HG03432 (cell line): ENCODE results near the gene PROSER3.
"Not testable (repeated sequence)": the region's sequence is repeated elsewhere in the genome, so short reads cannot be mapped to it uniquely, and the experiment has no call there.

Source experiments
- ATAC-seq: cut with Tn5 transposase; IDR thresholded peaks from one replicate; pipeline ENCODE4 v1.9.1; 2021; ENCODE audit warnings: mild to moderate bottlenecking, moderate library complexity; ENCODE audit not compliant: unreplicated experiment

The PROSER3 gene

DNA sequence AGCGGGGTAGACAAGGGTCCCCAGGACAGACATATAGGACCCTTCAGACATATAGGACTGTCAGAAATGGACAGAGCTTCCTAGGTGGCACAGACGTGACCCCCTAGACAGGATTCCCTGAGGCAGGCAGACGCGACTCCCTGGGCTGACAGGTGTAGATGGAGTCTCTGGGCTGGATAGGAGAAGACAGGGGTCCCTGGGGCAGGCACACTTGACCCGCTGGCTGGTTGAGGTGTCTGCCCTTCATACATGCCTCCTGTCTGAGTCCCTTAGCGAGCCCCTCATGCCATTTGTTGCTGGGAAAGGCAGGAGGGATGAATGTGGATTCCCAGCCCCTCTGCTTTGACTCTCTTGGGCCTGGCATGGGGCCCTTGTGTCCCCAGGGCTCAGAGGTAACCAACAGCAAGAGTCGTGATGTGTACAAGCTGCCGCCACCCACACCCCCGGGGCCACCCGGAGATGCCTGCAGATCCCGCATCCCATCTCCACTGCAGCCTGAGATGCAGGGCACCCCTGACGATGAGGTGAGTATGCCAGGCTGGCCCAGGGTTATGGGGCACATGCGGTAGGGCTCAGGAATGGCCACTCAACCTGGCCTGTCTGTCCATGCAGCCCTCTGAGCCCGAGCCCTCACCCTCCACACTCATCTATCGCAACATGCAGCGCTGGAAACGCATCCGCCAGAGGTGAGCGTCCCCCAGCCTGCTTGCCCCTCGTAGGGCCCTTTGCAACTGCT, 4.2 kb upstream of the PROSER3 start:
- no peak for ATAC-seq

DNA sequence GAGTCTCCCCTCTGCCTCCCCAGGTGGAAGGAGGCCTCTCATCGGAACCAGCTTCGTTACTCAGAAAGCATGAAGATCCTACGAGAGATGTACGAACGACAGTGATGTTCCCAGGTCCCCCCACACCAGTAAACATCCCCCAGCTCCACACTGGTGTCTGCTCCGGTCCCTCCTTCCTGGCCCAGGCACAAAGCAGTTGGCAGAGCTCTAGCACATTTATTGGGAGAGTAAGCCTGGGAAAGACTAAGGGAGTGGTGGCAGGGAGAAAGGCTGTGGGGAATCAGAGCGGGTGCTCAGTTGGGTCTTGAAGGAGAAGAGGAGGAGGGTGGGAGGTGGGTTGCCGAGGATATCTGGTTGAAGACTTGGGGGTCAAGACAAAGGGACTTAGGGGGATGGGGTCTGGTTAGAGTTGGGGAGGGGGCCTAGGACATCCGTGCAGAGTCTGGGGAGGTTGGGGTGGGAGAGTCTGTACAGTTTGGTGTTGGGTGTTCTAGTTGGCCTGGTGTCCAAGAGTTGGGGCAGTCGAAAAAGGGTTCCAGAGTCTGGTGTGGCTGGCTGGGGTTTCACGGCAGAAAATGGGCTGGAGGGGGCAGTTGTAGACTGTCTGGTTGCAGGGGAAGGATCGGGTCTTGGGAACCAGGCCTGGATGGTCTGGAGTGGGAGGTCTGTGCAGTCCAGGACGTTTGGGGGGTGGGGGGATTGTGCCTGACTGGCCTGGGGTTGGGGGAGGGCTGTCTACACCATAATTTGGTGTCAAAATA, 3.4 kb upstream of the PROSER3 start:
- ATAC-seq: no peak

DNA sequence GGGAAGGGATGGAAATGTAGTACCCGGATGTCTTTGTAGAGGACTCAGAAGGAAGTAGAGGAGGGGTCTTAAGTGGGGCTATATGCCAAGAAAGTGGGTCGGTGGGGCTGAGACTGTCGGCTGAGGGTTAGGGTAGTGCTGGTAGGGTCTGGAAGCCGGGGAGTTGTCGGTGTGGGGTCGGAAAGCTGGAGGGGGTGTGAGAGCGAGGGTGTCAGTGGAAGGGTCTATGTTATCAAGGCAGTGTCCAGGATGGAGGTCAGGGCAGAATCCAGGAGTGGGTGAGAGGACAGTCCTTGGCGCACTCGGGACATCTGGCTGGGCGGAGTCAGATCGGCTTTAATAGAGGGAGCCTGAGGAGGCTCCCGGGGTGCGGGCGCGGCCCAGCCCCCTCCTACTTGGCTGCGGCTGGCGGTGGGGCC, 2.8 kb upstream of the PROSER3 start:
- no peak for ATAC-seq

DNA sequence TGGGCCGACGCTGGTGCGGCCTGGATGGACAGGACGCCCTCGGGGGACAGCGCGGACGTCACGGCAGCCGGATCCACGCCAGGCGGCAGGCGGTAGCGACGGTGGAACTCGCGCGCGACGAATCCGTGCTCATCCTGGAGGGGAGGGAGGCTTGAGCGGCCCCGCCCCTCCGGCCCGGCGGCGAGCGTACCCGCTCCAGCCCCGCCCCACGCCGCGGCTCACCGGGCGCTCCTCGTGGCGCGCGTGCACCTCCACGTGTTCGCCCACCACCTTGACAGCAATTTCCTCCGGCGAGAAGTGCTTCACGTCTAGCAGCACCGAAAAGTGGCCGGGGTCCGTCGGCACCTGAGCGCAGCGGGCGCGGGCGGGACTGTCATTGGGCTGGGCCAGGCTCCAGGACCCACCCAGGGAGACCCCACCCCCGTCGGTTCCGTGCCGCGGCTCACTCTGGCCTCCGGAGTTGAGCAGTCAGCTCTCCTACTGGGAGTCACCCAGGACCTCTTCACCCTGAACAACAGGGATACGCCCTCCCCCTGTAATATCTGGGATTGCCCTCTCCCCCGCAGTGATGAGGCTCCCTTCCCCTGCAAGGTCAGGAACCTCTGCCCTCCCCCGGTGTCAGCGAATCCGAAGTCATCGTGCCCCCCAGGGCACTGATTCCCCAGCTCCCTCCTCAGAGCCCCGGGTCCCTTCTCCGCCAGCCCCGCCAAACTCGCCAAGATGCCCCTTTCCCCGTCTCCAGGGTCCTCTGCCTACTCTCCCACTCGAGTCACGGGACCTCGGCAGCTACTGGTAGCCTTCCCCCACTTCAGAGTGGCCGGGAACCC, 2.2 kb upstream of the PROSER3 start:
- ATAC-seq: no peak

DNA sequence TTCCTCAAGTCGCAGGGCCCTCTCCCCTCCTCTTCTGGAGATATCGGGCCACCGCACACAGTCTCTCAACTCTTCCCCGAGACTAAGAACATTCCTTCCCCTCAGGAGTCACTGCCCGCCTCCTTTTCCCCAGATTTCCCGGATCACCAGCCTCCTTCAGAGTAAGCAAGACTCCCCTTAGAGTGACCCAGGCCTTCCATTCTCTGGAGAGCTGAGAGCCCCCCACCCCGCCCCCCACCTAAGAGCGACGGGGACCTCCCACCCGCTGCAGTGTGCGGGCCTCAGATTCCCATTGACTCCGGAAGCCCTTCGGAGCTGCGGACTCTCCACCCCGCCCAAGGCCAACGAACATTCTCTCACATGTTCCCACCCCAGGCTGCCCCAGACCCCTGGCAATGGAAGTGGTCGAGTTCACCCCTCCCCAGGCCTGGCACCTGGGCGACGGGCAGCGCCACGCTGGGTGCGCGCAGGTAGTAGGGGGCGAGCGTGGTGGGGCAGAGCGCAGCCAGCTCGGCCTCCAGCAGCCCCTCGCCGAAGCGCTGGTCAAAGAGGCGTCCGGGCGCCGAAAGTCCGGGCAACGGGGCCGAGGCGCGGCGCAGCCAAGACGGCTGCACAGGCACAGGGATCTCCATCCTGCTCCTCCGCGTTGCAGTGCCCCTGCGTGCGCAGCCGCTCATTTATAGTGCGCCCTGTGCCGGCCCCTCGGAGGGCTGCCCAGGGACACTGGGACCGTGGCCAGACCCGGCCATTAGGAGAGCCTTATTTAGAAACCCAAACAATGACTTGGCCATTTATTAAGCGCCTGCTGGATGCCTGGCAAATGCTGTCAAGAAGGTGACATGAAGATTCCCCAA, 1.4 kb upstream of the PROSER3 start, which contains the start of gene HSPB6:
Gene HSPB6 (minus strand): TSS at position 653 of the 854 bp plus-strand sequence. CDS start 21 bp downstream, at position 632.
- ATAC-seq: no peak

DNA sequence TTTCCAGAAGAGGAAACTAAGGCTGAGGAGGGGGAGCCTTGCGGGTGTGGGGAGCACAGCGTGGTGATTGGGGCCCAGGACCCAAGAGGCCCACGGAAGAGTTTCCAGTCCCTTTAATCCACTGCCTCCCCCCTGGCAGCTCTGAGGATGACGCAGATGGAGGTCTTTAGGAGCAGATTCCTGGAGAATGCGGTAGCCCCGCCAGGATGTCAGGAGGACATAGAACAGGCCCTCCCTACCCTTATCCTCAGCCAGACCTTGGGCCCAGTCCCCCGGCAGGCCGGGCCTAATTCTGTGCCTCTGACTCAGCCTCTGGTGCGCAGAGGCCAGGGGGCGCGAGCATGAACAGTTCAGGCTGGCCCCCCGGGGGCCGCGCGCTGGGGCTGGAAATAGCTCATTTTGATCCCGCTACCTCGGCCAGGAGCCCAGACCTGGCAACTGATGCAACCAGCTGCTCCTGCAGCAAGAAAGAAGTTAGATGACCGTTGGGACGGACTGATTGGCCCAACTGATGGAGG, 686 bp upstream of the PROSER3 start:
- peak; percentile 9 for ATAC-seq

DNA sequence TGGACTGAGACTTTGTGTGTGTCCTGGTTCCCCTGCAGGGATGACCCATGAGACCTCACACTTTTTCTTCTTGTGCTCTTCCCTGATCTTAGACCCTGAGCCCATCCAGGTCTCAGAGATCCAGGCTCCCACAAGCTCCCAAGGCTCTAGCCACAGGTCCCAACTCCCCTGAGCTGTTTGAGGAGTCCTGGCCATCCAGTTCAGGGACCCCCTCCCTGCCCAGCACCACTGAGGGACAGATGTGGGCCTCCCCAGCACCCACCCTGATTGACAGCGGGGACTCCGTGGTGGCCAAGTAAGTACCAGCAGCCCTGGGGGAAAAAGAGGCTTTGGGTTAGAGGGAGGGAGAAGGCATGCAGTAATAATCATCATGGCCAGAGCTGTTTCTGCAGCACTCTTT, 1.7 kb downstream of the PROSER3 start:
- no peak for ATAC-seq

DNA sequence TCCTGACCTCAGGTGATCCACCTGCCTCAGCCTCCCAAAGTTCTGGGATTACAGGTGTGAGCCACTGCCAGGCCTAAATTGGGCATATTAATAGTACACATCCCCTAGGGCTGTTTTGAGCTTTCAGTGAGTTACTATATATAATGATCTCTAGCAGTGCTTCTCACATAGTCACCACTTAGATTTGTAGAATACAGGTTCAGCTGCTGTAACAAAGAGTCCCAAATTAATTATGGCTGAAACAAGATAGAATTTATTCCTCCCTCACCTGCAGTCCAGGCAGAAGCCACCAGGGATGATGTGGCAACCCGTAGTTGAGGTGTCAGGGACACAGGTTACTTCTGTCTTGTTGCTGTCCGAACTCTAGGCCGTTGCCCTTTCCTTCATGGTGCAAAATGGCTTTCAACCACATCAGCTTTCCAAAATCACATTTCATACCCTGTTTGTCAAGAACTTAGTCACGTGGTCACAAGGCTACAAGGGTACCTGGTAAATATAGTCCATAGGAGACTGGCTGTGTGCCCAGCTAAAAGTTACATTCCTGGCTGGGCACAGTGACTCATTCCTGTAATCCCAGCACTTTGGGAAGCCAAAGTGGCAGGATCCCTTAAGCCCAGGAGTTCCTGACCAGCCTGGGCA, 2.9 kb downstream of the PROSER3 start:
- no peak for ATAC-seq

DNA sequence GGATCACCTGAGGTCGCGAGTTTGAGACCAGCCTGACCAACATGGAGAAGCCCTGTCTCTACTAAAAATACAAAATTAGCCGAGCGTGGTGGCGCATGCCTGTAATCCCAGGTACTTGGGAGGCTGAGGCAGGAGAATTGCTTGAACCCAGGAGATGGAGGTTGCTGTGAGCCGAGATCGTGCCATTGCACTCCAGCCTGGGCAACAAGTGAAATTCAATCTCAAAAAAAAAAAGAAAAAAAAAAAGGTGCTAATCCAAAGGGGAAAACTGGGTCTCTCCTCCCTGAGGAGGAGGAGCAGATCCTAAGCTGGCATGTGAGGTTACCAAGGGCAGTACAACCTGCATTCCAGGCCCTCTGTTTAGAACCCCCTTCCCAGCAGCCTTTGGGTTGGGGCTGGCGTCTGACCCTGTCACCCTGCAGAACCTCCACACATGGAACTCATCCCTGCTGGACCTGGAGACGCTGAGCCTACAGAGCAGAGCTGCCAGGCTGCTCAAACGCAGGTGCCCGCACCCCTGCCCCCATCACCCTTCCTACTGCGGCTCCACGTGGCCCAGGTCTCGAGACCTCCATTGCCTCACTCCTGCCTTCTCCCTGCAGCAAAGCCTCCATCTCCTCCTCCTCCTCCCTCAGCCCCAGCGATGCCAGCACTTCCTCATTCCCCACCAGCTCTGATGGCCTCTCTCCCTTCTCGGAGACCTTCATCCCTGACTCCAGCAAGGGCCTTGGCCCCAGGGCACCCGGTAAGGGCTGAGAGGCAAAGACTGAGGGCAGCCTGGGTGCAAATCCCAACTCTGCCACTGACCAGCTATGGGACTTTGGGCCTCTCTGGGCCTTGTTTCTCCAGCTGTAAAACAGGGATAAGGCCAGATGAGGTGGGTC, 6.7 kb downstream of the PROSER3 start:
- ATAC-seq: no peak

DNA sequence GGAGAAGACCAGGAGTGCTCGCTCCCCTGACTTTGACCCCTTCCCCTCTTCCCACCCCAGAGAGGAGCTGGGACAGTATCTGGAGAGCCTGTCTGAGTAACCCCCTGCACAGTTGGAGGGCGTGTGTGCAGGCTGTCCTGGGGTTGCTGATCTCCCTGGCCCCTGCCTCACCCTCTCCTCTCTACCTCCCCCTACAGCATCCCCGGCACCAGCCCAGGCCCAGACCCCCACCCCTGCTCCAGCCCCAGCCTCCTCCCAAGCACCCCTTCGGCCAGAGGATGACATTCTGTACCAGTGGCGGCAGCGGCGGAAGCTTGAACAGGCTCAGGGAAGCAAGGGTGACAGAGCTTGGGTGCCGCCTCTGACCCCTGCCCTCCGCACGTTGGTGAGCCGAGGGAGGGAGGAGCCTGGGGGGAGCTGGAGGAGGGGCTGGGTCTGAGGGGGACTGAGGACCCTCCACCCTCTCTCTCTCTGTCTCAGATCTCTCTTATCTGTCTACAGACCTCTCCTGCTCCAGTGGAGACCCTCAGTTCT, 8.7 kb downstream of the PROSER3 start:
- no peak for ATAC-seq

DNA sequence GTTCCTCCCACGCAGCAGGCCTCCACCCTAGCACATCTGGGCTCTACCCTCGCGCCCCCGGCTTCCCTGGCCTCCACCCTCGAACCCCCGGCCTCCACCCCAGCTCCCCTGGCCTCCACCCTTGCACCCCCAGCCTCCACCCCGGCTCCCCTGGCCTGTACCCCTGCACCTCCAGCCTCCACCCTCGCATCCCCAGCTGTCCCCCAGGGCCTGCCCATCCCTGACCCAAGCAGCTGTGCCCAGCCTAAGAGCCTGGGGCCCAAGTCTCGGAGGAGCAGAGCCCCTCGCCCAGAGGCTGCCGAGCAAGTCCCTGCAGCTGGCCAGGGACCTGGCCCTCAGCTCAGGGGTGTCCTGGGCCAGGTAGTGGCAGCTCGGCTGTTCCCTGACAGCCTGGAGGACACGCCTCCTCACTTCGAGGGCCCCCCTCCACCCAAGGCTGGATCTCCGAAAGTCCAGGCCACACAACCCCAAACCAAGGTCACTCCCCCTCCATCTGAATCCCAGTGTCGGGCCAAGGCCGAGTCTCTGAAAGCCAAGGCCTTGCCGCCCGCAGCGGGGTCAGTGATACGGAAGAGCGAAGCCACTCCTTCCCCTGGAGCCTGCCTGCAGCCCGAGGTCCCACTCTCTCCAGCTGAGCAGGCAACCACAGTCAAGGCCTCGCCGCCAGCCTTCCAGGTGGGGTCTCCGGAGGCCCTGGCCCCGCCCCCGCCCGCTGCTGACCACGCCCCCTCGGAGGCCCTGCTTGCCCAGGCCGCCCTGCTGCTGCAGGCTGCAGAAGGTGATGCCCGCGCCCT, 9.5 kb downstream of the PROSER3 start:
- ATAC-seq: no peak

DNA sequence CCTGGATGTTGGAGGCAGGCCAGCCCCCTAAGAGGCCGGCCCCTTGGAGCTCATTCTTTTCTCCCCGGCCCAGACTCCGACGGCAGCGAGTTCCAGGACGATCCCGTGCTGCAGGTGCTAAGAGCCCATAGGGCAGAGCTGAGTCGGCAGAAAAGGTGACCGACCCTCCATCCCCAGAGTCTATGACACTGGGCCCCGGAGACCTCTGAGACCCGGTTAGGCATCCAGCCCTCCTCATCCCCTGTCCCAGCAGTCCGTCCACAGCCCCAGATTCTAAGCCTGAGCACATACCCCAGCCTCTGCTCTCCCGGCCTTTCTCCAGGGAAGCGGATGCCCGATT, 10.1 kb downstream of the PROSER3 start:
- ATAC-seq: no peak

DNA sequence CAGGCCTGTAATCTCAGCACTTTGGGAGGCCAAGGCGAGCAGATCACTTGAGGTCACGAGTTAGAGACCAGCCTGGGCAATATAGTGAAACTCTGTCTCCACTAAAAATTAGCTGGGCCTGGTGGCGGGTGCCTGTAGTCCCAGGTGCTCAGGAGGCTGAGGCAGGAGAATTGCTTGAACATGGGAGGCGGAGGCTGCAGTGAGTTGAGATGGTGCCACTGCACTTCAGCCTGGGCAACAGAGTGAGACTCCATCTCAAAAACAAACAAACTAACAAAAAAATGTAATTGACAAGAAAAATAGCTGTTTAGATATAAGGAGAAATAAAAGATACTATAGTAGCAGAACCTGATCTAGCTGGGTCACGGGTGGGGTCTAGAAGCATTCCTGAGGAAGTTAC, 14.4 kb downstream of the PROSER3 start:
- ATAC-seq: not testable (repeated sequence)

DNA sequence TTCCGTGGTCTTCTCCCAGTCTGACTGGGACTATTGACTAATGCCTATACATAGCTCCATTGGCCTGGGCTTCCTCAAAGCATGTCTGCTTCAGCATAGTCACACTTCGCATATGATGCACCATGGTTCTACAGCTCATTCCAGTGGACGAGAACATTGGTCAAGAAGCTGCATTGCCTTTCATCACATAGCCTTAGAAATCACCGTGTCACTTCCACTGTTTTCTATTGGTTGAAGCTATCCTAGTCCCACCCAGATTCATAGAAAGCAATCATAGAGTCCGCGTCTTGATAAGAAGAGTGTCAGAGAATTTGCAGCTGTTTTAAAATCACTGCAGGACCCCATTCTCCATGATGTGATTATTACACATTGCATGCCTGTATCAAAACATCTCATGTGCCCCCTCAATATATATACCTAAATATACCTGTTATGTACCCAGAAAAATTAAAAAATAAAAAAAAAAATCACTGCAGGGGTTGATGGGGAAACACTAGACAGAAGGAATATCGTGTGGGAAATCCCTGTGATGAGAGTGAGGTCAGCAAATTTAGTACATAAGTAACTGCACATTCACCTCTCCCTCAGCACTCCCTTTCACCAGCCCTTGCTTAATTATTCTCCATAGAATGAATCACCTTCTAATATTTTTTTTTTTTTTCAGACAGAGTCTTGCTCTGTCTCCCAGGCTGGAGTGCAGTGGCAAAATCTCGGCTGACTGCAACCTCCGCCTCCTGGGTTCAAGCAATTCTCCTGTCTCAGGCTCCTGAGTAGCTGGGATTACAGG, 15.2 kb downstream of the PROSER3 start:
- ATAC-seq: no peak

DNA sequence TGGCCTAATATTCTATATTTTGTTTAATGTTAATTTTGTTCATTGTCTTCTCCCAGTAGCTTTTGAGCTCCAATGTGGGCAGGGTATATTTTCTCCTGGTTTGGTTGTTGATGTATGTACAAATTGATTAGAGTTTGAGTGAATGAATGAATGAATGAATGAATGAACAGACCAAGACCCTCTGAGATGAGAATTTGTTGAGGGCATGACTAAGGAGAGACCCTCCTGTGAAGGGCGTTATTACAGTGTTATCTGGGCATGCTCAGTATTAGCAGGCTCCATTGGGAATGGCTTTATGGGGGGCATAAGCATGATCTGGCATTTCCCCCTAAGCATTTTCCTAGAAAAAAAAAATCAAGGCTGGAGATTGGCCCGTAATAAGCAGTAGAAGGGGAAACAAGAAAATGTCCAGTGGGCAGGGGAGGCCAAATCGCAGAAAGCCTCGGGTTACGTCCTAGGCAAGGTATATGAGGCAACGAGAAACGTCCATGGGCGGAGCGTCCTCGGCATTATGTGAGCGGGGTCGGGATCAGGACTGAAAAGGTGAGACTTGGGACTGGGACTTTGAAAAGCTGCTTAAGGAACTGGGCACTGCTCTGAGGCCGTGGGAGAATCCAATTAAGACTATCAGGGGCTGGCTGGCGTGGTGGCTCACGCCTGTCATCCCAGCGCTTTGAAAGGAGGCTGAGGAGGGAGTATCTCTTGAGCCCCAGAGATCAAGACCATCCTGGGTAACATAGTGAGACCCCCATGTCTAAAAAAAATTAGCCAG, 16.5 kb downstream of the PROSER3 start:
- no peak for ATAC-seq

DNA sequence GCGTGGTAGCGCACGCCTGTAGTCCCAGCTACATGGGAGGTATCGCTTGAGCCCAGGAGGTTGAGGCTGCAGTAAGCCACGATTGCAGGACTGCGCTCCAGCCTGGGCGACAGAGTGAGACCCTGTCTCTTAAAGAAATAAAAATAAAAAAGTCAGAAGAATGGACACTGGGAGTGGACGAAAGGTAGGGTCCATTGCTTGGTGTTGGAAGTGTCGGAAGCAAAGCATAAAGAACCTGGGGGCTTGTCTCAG, 17.0 kb downstream of the PROSER3 start:
- no peak for ATAC-seq
